Measurements from ENCODE around the gene SMC3. TPM values are rescaled to one million over a fixed set of nuclear protein-coding genes. Genes with fewer than 3 reads are reported as not detected.
A peak's percentile ranks its signal among the peaks of the same experiment; 100 is the strongest.

SMC3 gene
- total RNA-seq, 2 experiments from 2014 or later, result 46.8 to 48.0 TPM

DNA sequence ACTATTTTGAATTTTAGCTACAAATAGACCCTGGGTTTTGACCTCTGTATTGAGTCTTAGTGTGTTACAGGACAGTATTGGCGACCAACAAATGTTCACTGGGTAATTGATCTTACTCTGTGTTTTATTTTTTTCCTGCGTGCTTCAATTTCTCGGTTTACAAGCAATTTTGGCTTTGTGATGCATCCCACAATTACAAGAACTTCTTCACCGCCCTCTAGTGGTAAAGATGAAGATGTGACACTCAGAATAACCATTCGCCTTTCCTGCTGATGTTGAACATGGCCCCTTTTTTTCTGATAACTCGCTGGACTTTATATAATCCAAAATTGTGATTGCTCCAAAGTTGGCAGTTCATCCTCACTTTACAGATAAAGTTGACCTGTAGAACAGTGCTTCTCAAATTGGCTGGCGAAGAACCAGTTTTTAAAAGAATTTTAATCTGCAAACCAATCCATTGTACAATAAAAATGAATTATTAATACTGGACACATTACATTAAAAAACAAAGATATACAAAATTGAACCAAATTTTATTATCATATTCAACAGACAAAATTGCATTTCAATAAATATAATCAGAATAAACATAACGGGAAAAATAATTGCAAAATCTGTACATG lies 20.2 kb upstream of the SMC3 start:
- Mint-ChIP-seq H3K4me1 (ENCODE audit: low read depth) (peaks cover 6% of the 10 kb centered on the region), H3K4me3 (no peak overlapping the region), H3K27me3 (peaks cover 21% of the 10 kb centered on the region), H3K9me3 (no peaks in the 10 kb centered on the region), H3K36me3 (ENCODE audit: low read depth) (no peaks in the 10 kb centered on the region), H3K27ac (no peak overlapping the region)
- Histone ChIP-seq H3K27me3 (ENCODE audit: control insufficient read depth in 1 of 2, insufficient read depth in 2 of 2, low read length in 2 of 2) (peaks cover 0 to 10% of the 10 kb centered on the region in 2 experiments), H3K4me3 (ENCODE audit: low read length) (no peak overlapping the region), H3K9me3 (ENCODE audit: control insufficient read depth in 1 of 2, insufficient read depth in 1 of 2, low read length in 2 of 2) (no peaks in the 10 kb centered on the region), H3K27ac (ENCODE audit: low read depth in 1 of 2, low read length in 2 of 2) (no peak overlapping the region), H3K4me1 (ENCODE audit: insufficient read depth, low read length) (no peaks in the 10 kb centered on the region), H3K36me3 (ENCODE audit: insufficient read depth, low read length) (no peaks in the 10 kb centered on the region)
- DNase-seq (peak in 3 of 14 experiments; percentile 77 to 79 (median 78)), ATAC-seq (ENCODE audit: poor library complexity) (peak; percentile 80)
- POLR2A ChIA-PET, result interaction anchor here (0.6 to 3.3 kb wide), 5 partner anchors 44 to 243 kb away, joined by 3 to 11 read pairs (median 4); partner anchors contain the start of gene SMNDC1
- intact Hi-C loops (cut with DNase I, micrococcal nuclease), result loop anchor here (1.0 to 10.0 kb wide), 9 partner anchors 45 to 665 kb away; no protein-coding TSS in a partner anchor
- TF ChIP-seq, protein P1, sequence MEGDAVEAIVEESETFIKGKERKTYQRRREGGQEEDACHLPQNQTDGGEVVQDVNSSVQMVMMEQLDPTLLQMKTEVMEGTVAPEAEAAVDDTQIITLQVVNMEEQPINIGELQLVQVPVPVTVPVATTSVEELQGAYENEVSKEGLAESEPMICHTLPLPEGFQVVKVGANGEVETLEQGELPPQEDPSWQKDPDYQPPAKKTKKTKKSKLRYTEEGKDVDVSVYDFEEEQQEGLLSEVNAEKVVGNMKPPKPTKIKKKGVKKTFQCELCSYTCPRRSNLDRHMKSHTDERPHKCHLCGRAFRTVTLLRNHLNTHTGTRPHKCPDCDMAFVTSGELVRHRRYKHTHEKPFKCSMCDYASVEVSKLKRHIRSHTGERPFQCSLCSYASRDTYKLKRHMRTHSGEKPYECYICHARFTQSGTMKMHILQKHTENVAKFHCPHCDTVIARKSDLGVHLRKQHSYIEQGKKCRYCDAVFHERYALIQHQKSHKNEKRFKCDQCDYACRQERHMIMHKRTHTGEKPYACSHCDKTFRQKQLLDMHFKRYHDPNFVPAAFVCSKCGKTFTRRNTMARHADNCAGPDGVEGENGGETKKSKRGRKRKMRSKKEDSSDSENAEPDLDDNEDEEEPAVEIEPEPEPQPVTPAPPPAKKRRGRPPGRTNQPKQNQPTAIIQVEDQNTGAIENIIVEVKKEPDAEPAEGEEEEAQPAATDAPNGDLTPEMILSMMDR (IDR thresholded peaks at IDR 0.05), result peak; percentile 92
- CTCF ChIA-PET, result interaction anchor here (0.8 to 2.1 kb wide), 6 partner anchors 48 to 246 kb away, joined by 3 to 21 read pairs (median 4); partner anchors contain the start of gene SMNDC1

DNA sequence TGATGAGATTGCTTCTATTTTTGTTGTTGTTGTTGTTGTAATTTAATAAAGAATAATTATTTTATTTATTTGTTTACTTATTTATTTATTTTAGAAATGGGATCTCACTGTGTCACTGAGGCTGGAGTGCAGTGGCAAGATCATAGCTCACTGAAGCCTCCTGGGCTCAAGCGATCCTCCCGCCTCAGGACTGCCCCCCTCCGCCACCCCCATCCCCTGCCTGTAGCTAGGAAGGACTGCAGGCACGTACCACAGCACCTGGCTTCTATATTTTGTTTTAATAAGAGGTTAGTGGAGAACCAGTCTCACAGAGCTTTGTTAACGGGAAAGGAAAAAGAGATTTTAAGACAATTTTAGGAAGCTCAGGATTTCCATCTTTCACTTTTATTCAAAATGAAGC lies 19.5 kb upstream of the SMC3 start:
- DNase-seq (no peak), ATAC-seq (ENCODE audit: poor library complexity) (no peak)
- Mint-ChIP-seq H3K9me3 (no peaks in the 10 kb centered on the region), H3K4me3 (no peak overlapping the region), H3K4me1 (ENCODE audit: low read depth) (peaks cover 6% of the 10 kb centered on the region), H3K36me3 (ENCODE audit: low read depth) (no peaks in the 10 kb centered on the region), H3K27me3 (peaks cover 21% of the 10 kb centered on the region), H3K27ac (no peak overlapping the region)
- POLR2A ChIA-PET, result interaction anchor here (3.3 kb wide), 1 partner anchor 242 kb away, joined by 11 read pairs; the partner anchor contains the start of gene SMNDC1
- H3K27ac ChIP-seq (ENCODE audit: low read depth in 1 of 2, low read length in 2 of 2), result no peak overlapping the region
- CTCF ChIA-PET, result interaction anchor here (1.7 to 2.7 kb wide), 3 partner anchors 194 to 242 kb away, joined by 5 to 21 read pairs (median 10); partner anchors contain the start of gene SMNDC1
- TF ChIP-seq, protein P1 (IDR thresholded peaks at IDR 0.05), result no peak
- no peaks in the 10 kb centered on the region for H3K4me1 ChIP-seq (ENCODE audit: insufficient read depth, low read length)
- H3K4me3 ChIP-seq (ENCODE audit: low read length), result no peak overlapping the region
- no peaks in the 10 kb centered on the region for H3K36me3 ChIP-seq (ENCODE audit: insufficient read depth, low read length)
- H3K9me3 ChIP-seq (ENCODE audit: control insufficient read depth in 1 of 2, insufficient read depth in 1 of 2, low read length in 2 of 2), result no peaks in the 10 kb centered on the region
- intact Hi-C loops (cut with DNase I, micrococcal nuclease), result loop anchor here (5.0 to 10.0 kb wide), 4 partner anchors 46 to 666 kb away; no protein-coding TSS in a partner anchor
- peaks cover 0 to 12% of the 10 kb centered on the region in 2 experiments for H3K27me3 ChIP-seq (ENCODE audit: control insufficient read depth in 1 of 2, insufficient read depth in 2 of 2, low read length in 2 of 2)

DNA sequence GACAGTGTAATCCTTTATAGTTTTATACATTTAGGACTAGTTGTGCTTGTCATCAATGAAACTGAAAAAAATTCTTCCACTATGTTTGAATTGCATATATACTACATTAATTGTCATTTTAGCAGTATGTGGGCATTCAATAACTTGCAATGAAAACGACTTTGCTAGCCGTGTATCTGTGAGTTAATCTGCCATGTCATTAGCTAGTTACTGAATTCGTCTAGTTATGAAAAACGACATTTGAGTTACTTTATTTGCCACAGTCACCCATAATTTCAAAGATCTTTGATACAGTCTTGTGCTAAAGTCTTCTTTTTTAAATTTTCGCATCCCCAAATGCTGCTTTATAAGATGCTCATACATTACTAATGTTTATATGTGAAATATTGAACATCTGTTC lies 18.3 kb upstream of the SMC3 start:
- intact Hi-C loops (cut with DNase I, micrococcal nuclease), result loop anchor here (5.0 to 10.0 kb wide), 4 partner anchors 47 to 667 kb away; no protein-coding TSS in a partner anchor
- DNase-seq, result no peak
- no peaks in the 10 kb centered on the region for H3K9me3 Mint-ChIP-seq
- Histone ChIP-seq H3K4me1 (ENCODE audit: insufficient read depth, low read length) (no peaks in the 10 kb centered on the region), H3K36me3 (ENCODE audit: insufficient read depth, low read length) (no peaks in the 10 kb centered on the region), H3K27me3 (ENCODE audit: control insufficient read depth in 1 of 2, insufficient read depth in 2 of 2, low read length in 2 of 2) (peaks cover 0 to 12% of the 10 kb centered on the region in 2 experiments), H3K4me3 (ENCODE audit: low read length) (no peak overlapping the region), H3K9me3 (ENCODE audit: control insufficient read depth in 1 of 2, insufficient read depth in 1 of 2, low read length in 2 of 2) (no peaks in the 10 kb centered on the region), H3K27ac (ENCODE audit: low read depth in 1 of 2, low read length in 2 of 2) (no peak overlapping the region)
- H3K4me3 Mint-ChIP-seq, result no peak overlapping the region
- ChIA-PET POLR2A (interaction anchor here (1.4 to 3.3 kb wide), 2 partner anchors 15 to 244 kb away, joined by 3 to 11 read pairs; partner anchors contain the start of gene SMNDC1), CTCF (interaction anchor here (0.7 to 2.7 kb wide), 5 partner anchors 9 to 243 kb away, joined by 3 to 10 read pairs (median 8); partner anchors contain the start of gene SMNDC1)
- peaks cover 21% of the 10 kb centered on the region for H3K27me3 Mint-ChIP-seq
- H3K27ac Mint-ChIP-seq, result no peak overlapping the region
- TF ChIP-seq, protein P1 (IDR thresholded peaks at IDR 0.05), result no peak
- H3K4me1 Mint-ChIP-seq (ENCODE audit: low read depth), result peaks cover 6% of the 10 kb centered on the region
- ATAC-seq (ENCODE audit: poor library complexity), result no peak
- no peaks in the 10 kb centered on the region for H3K36me3 Mint-ChIP-seq (ENCODE audit: low read depth)
